BLaER1 treated with 17β-estradiol and CSF1 and Interleukin-3, amounts not matched to agents 10 nM and 100 nM (cell line): Measurements from ENCODE around the gene DENND6B.

Experiments
- H3K27ac ChIP-seq, 11 experiments: shearing (Covaris generic); formaldehyde crosslinking; 2 replicates each; pipeline ENCODE4 v1.8.1; 2022
- H3K27me3 ChIP-seq, 11 experiments: shearing (Covaris generic); formaldehyde crosslinking; 2 replicates each; pipeline ENCODE4 v1.8.1; 2022
- H3K36me3 ChIP-seq, 11 experiments: shearing (Covaris generic); formaldehyde crosslinking; 2 replicates each; pipeline ENCODE4 v1.8.1; 2022
- H3K4me1 ChIP-seq, 10 experiments: shearing (Covaris generic); formaldehyde crosslinking; 2 replicates each; pipeline ENCODE4 v1.8.1; 2022
- H3K4me2 ChIP-seq, 11 experiments: shearing (Covaris generic); formaldehyde crosslinking; 2 replicates each; pipeline ENCODE4 v1.8.1; 2022
- H3K4me3 ChIP-seq, 10 experiments: shearing (Covaris generic); formaldehyde crosslinking; 2 replicates each; pipeline ENCODE4 v1.8.1; 2022
- H3K9ac ChIP-seq, 11 experiments: shearing (Covaris generic); formaldehyde crosslinking; 2 replicates each; pipeline ENCODE4 v1.8.1; 2022
- H3K9me3 ChIP-seq, 11 experiments: shearing (Covaris generic); formaldehyde crosslinking; replicated peaks in 1 of 11; 2 replicates each; pipeline ENCODE4 v1.8.1; 2022
- H4K20me1 ChIP-seq, 11 experiments: shearing (Covaris generic); formaldehyde crosslinking; 2 replicates each; pipeline ENCODE4 v1.8.1; 2022
- Cebpa-rat ChIP-seq, 11 experiments: shearing (Covaris generic); IDR thresholded peaks; 2 replicates each; pipeline ENCODE4 v1.8.1; 2022

DENND6B gene

GRCh38 chr22:50320116-50320515, 6.7 kb downstream of the DENND6B start:
- H3K4me2 ChIP-seq, result peak overlapping the region in 8 of 11 experiments; percentile 88 to 93 (median 92); a peak in 15 of 22 replicates
- peaks cover 0 to 29% (median 0%) of the 10 kb centered on the region in 11 experiments; a peak in 6 of 22 replicates for H3K27me3 ChIP-seq
- H4K20me1 ChIP-seq, result peaks cover 0 to 22% (median 1%) of the 10 kb centered on the region in 11 experiments; a peak in 9 of 22 replicates
- H3K27ac ChIP-seq, result peak overlapping the region in 1 of 11 experiments; percentile 66; a peak in 2 of 22 replicates
- no peak overlapping the region for H3K4me3 ChIP-seq
- TF ChIP-seq Cebpa-rat (IDR thresholded peaks at IDR 0.05), result no peak
- peaks cover 44 to 77% (median 70%) of the 10 kb centered on the region in 10 experiments for H3K4me1 ChIP-seq
- no peaks in the 10 kb centered on the region for H3K36me3 ChIP-seq
- no peaks in the 10 kb centered on the region for H3K9me3 ChIP-seq
- 0 out of 22 replicates have a peak overlapping the region, but pooled peaks of 1 of the 11 experiments have one; percentile 6 for H3K9ac ChIP-seq

GRCh38 chr22:50319503-50319951, 7.3 kb downstream of the DENND6B start:
- H3K4me3 ChIP-seq, result no peak overlapping the region
- H4K20me1 ChIP-seq, result peaks cover 0 to 27% (median 6%) of the 10 kb centered on the region in 11 experiments; a peak in 9 of 22 replicates
- H3K27ac ChIP-seq, result peak overlapping the region in 4 of 11 experiments; percentile 54 to 67 (median 66); a peak in 7 of 22 replicates
- no peaks in the 10 kb centered on the region for H3K9me3 ChIP-seq
- H3K4me1 ChIP-seq, result peaks cover 47 to 77% (median 70%) of the 10 kb centered on the region in 10 experiments
- H3K9ac ChIP-seq, result peak overlapping the region in 4 of 11 experiments; percentile 41 to 57 (median 46); a peak in 2 of 22 replicates
- no peaks in the 10 kb centered on the region for H3K36me3 ChIP-seq
- no peak for TF ChIP-seq Cebpa-rat (IDR thresholded peaks at IDR 0.05)
- peak overlapping the region in 10 of 11 experiments; percentile 77 to 93 (median 91); a peak in 20 of 22 replicates for H3K4me2 ChIP-seq
- H3K27me3 ChIP-seq, result peaks cover 0 to 31% (median 0%) of the 10 kb centered on the region in 11 experiments; a peak in 6 of 22 replicates

GRCh38 chr22:50318698-50319411, 8.0 kb downstream of the DENND6B start:
- Histone ChIP-seq H3K4me1 (peaks cover 51 to 77% (median 70%) of the 10 kb centered on the region in 10 experiments), H3K9me3 (no peaks in the 10 kb centered on the region), H4K20me1 (peaks cover 0 to 27% (median 6%) of the 10 kb centered on the region in 11 experiments; a peak in 9 of 22 replicates), H3K4me3 (peak overlapping the region in 1 of 10 experiments; percentile 41; a peak in 2 of 20 replicates), H3K9ac (peak overlapping the region in 5 of 11 experiments; percentile 20 to 58 (median 52); a peak in 6 of 22 replicates), H3K4me2 (peak overlapping the region; percentile 57 to 93 (median 91)), H3K27me3 (peaks cover 0 to 31% (median 0%) of the 10 kb centered on the region in 11 experiments; a peak in 6 of 22 replicates), H3K36me3 (no peaks in the 10 kb centered on the region), H3K27ac (peak overlapping the region in 6 of 11 experiments; percentile 0 to 68 (median 66); a peak in 9 of 22 replicates)
- no peak for TF ChIP-seq Cebpa-rat (IDR thresholded peaks at IDR 0.05)

- peak overlapping the region; percentile 57 to 93 (median 91) for H3K4me2 ChIP-seq
- peak overlapping the region in 4 of 11 experiments; percentile 41 to 58 (median 54); a peak in 5 of 22 replicates for H3K9ac ChIP-seq
- H3K4me1 ChIP-seq, result peaks cover 55 to 79% (median 73%) of the 10 kb centered on the region in 10 experiments
Measured at GRCh38 chr22:50318356-50318697, 8.5 kb downstream of the DENND6B start.

GRCh38 chr22:50317674-50318073, 9.1 kb downstream of the DENND6B start:
- H3K27me3 ChIP-seq, result peaks cover 0 to 31% (median 0%) of the 10 kb centered on the region in 11 experiments; a peak in 6 of 22 replicates
- H3K9me3 ChIP-seq, result no peaks in the 10 kb centered on the region
- H3K9ac ChIP-seq, result peak overlapping the region in 4 of 11 experiments; percentile 37 to 57 (median 44); a peak in 7 of 22 replicates
- peaks cover 0 to 27% (median 6%) of the 10 kb centered on the region in 11 experiments; a peak in 9 of 22 replicates for H4K20me1 ChIP-seq
- H3K36me3 ChIP-seq, result no peaks in the 10 kb centered on the region
- peak overlapping the region in 1 of 10 experiments; percentile 29; a peak in 1 of 20 replicates for H3K4me3 ChIP-seq
- peak overlapping the region in 6 of 11 experiments; percentile 39 to 68 (median 66); a peak in 11 of 22 replicates for H3K27ac ChIP-seq
- TF ChIP-seq Cebpa-rat (IDR thresholded peaks at IDR 0.05), result no peak
- H3K4me2 ChIP-seq, result peak overlapping the region; percentile 57 to 93 (median 91)
- peaks cover 61 to 86% (median 79%) of the 10 kb centered on the region in 10 experiments for H3K4me1 ChIP-seq

More at GRCh38 chr22:50318356-50318697, 8.5 kb downstream of the DENND6B start:
- H4K20me1 ChIP-seq, result peaks cover 0 to 27% (median 6%) of the 10 kb centered on the region in 11 experiments; a peak in 9 of 22 replicates
- peak overlapping the region in 1 of 10 experiments; percentile 41; a peak in 2 of 20 replicates for H3K4me3 ChIP-seq
- peaks cover 0 to 31% (median 0%) of the 10 kb centered on the region in 11 experiments; a peak in 6 of 22 replicates for H3K27me3 ChIP-seq
- no peaks in the 10 kb centered on the region for H3K9me3 ChIP-seq
- H3K36me3 ChIP-seq, result no peaks in the 10 kb centered on the region
- peak overlapping the region in 6 of 11 experiments; percentile 0 to 68 (median 66); a peak in 10 of 22 replicates for H3K27ac ChIP-seq
- no peak for TF ChIP-seq Cebpa-rat (IDR thresholded peaks at IDR 0.05)

- no peak overlapping the region for H3K4me3 ChIP-seq
- no peak for TF ChIP-seq Cebpa-rat (IDR thresholded peaks at IDR 0.05)
- H3K36me3 ChIP-seq, result no peaks in the 10 kb centered on the region
- H3K4me2 ChIP-seq, result peak overlapping the region; percentile 57 to 93 (median 91)
- peaks cover 0 to 33% (median 0%) of the 10 kb centered on the region in 11 experiments; a peak in 6 of 22 replicates for H3K27me3 ChIP-seq
- peak overlapping the region in 4 of 11 experiments; percentile 37 to 57 (median 44); a peak in 6 of 22 replicates for H3K9ac ChIP-seq
- H3K4me1 ChIP-seq, result peaks cover 62 to 90% (median 84%) of the 10 kb centered on the region in 10 experiments
- H3K9me3 ChIP-seq, result no peaks in the 10 kb centered on the region
- peaks cover 0 to 27% (median 6%) of the 10 kb centered on the region in 11 experiments; a peak in 9 of 22 replicates for H4K20me1 ChIP-seq
- H3K27ac ChIP-seq, result peak overlapping the region in 6 of 11 experiments; percentile 39 to 68 (median 66); a peak in 9 of 22 replicates
Measured at GRCh38 chr22:50317178-50317577, 9.6 kb downstream of the DENND6B start.

- Histone ChIP-seq H3K9ac (peak overlapping the region in 4 of 11 experiments; percentile 6 to 82 (median 52); a peak in 5 of 22 replicates), H3K4me3 (peak overlapping the region in 1 of 10 experiments; percentile 24; a peak in 1 of 20 replicates), H3K4me2 (peak overlapping the region; percentile 96 to 100 (median 99); a peak in 21 of 22 replicates), H3K9me3 (no peaks in the 10 kb centered on the region), H3K27me3 (peaks cover 0 to 41% (median 0%) of the 10 kb centered on the region in 11 experiments; a peak in 6 of 22 replicates), H3K4me1 (peaks cover 69 to 97% (median 92%) of the 10 kb centered on the region in 10 experiments), H4K20me1 (peaks cover 0 to 35% (median 8%) of the 10 kb centered on the region in 11 experiments; a peak in 14 of 22 replicates), H3K27ac (peak overlapping the region in 4 of 11 experiments; percentile 83 to 91 (median 84); a peak in 7 of 22 replicates), H3K36me3 (no peaks in the 10 kb centered on the region)
- no peak for TF ChIP-seq Cebpa-rat (IDR thresholded peaks at IDR 0.05)
Measured at GRCh38 chr22:50316114-50317065, 10.4 kb downstream of the DENND6B start.
